ENCODE results near the gene NFIC. TPM values are rescaled to one million over a fixed set of nuclear protein-coding genes. Genes with fewer than 3 reads are reported as not detected.

NFIC gene
- polyA plus RNA-seq, 1 experiment, result 5.0 TPM

DNA sequence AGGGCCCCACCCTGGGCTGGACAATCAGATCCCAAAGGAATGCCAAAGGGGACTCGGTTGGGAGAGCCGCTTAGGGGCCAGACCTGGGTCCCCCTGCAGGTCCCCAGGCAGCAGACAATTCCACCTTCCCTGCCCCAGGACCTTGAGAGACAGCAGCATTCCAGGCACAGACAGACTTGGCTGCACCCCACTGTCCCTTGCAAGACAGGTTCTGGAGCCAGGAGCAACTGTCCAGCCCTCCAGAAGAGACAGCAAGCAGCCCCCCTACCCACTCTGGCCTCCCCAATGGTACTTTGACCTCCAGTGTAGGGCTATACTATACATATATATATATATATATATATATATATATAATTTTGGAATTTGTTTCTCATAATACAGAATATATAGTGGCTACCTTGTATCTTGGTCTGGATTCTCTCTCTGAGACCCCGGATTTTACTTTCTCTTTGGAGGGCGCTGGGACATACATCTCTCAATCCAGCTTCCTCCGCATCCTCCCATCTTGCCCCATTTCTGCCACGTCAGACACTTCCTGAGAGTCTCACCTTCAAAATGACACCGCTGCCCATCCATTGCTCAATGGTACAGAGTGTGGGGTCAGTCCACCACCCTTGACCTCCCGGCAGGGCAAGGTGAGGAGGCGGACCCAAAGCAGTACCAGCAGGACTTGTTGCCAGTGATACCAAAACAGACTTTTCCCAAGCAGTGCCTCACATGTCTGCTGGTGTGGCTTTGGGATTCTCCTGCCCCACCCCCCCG is 101.2 kb downstream of the NFIC start:
- POLR2A ChIA-PET, result no interaction called here
- TF ChIP-seq CTCF (IDR thresholded peaks at IDR 0.05; ENCODE audit: insufficient read depth, low read depth, low read length), result no peak
- CTCF ChIA-PET, result interaction anchor here (1.6 kb wide), 1 partner anchor 38 kb away, joined by 6 read pairs; no protein-coding TSS in a partner anchor
- peaks cover 12% of the 10 kb centered on the region for H3K36me3 ChIP-seq (ENCODE audit: control insufficient read depth, insufficient read depth, low read length)
- no peaks in the 10 kb centered on the region for H3K27me3 ChIP-seq (ENCODE audit: control insufficient read depth, insufficient read depth, low read length)
- no peak for DNase-seq (ENCODE audit: low read depth)
- H3K4me3 ChIP-seq (ENCODE audit: low read depth, low read length), result no peak overlapping the region

GRCh38 chr19:3468211-3468610 is 101.8 kb downstream of the NFIC start:
- CTCF ChIA-PET, result interaction anchor here (0.7 to 3.2 kb wide), 3 partner anchors 24 to 164 kb away, joined by 3 to 18 read pairs (median 6); no protein-coding TSS in a partner anchor
- TF ChIP-seq CTCF (IDR thresholded peaks at IDR 0.05; ENCODE audit: insufficient read depth, low read depth, low read length), result no peak
- no peak overlapping the region for H3K4me3 ChIP-seq (ENCODE audit: low read depth, low read length)
- no peaks in the 10 kb centered on the region for H3K27me3 ChIP-seq (ENCODE audit: control insufficient read depth, insufficient read depth, low read length)
- POLR2A ChIA-PET, result interaction anchor here (0.5 kb wide), 1 partner anchor 17 kb away, joined by 5 read pairs; no protein-coding TSS in a partner anchor
- DNase-seq (ENCODE audit: low read depth), result no peak
- H3K36me3 ChIP-seq (ENCODE audit: control insufficient read depth, insufficient read depth, low read length), result peaks cover 9% of the 10 kb centered on the region

DNA sequence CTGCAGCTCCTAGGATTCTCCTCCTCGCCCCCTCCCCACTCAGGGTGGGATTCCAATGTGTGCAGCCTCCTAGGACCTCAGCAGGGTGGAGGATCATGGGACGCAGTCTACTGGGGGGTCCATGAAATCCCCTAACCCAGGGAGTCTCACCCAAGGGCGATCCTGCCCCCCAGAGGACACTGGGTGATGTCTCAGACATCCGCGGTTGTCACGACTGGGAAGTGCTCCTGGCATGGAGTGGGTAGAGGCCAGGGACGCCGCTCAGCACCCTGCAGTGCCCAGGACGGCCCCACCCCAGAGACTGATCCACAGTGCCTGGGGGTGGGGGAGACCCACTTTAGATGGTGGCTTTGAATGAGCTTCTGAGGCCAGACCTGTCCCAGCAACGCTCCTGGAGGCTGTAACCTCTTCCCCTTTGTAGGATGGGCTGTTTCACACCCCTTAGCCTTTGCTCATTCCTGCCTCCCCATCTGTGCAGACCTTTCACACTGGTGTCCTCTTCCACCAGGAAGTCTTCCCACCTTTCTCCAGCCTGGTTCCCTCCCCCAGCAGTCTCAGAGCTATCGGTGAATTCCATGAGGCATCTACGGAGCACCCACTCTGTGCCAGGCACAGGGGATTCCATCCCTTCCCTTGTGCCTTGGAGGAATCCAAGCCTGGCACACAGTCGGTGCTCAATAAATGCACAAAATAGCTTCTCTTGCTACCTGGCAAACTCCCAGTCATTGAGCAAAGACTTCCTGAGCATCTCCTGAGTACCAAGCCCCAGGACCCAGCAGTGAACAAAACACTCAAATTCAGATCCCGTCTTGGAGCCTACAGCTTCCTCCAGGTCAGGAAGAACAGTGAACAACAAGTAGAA is 103.5 kb downstream of the NFIC start:
- peak; percentile 21; the same call in 1 of the 2 replicates for TF ChIP-seq CTCF (IDR thresholded peaks at IDR 0.05; ENCODE audit: insufficient read depth, low read depth, low read length)
- Histone ChIP-seq H3K27me3 (ENCODE audit: control insufficient read depth, insufficient read depth, low read length) (no peaks in the 10 kb centered on the region), H3K36me3 (ENCODE audit: control insufficient read depth, insufficient read depth, low read length) (peaks cover 2% of the 10 kb centered on the region; the same call in 1 of the 2 replicates), H3K4me3 (ENCODE audit: low read depth, low read length) (no peak overlapping the region)
- DNase-seq (ENCODE audit: low read depth), result no peak
- ChIA-PET POLR2A (no interaction called here), CTCF (interaction anchor here (0.7 to 6.4 kb wide), 14 partner anchors 10 to 166 kb away, joined by 3 to 62 read pairs (median 4); partner anchors contain the start of gene SMIM24)

DNA sequence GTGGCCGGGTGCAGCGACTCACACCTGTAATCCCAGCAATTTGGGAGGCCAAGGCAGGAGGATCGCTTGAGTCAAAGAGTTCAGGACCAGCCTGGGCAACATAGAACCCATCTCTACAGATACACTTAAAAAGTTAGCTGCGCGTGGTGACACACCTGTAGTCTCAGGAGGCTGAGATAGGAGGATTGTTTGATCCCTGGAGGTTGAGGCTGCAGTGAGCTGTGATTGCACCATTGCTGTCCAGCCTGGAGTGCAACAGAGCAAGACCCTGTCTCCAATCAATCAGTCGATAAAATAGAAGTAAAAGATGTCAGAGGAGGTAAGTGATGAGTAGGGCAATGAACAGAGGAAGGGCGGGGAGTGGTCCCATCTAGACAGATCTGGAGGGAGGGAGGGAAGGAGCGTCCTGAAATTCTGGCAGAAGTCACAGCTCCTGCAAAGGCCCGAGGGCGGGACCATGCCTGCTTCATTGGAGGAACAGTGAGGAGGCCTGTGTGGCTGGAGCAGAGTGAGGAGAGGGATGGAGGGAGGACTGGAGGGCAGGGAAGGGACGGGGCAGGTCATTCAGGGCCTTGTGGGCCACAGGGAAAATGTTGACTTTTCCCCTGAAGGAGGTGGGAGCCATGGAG is 104.2 kb downstream of the NFIC start:
- POLR2A ChIA-PET, result no interaction called here
- H3K36me3 ChIP-seq (ENCODE audit: control insufficient read depth, insufficient read depth, low read length), result peaks cover under 1% of the 10 kb centered on the region; the same call in 1 of the 2 replicates
- TF ChIP-seq CTCF (IDR thresholded peaks at IDR 0.05; ENCODE audit: insufficient read depth, low read depth, low read length), result no peak
- no peaks in the 10 kb centered on the region for H3K27me3 ChIP-seq (ENCODE audit: control insufficient read depth, insufficient read depth, low read length)
- H3K4me3 ChIP-seq (ENCODE audit: low read depth, low read length), result no peak overlapping the region
- DNase-seq (ENCODE audit: low read depth), result no peak
- CTCF ChIA-PET, result interaction anchor here (0.9 to 6.4 kb wide), 18 partner anchors 9 to 166 kb away, joined by 3 to 62 read pairs (median 5); partner anchors contain the start of genes SMIM24 and SMIM44
